Neuronal stem cell (in vitro differentiated cells): Measurements from ENCODE around the gene ZNF423.

Experiments
- DNase-seq: peaks from one replicate; pipeline ENCODE4 v3.0.0-alpha.2; 2013; ENCODE audit warnings: low spot score
- H2AFZ ChIP-seq: one replicate; pipeline ENCODE4 v1.6.1; 2013; ENCODE audit warnings: mild to moderate bottlenecking, low read length, inconsistent platforms
- H2AK5ac ChIP-seq: 2 replicates; pipeline ENCODE4 v1.6.1; 2013; ENCODE audit warnings: low read depth, mild to moderate bottlenecking, inconsistent platforms, low read length, moderate library complexity, mixed read lengths
- H2BK120ac ChIP-seq: 2 replicates; pipeline ENCODE4 v1.6.1; 2013; ENCODE audit warnings: low read depth, mild to moderate bottlenecking, inconsistent platforms, low read length, moderate library complexity, mixed read lengths
- H2BK12ac ChIP-seq: one replicate; pipeline ENCODE4 v1.6.1; 2013; ENCODE audit warnings: low read length, inconsistent platforms
- H2BK15ac ChIP-seq: 2 replicates; pipeline ENCODE4 v1.6.1; 2013; ENCODE audit warnings: mild to moderate bottlenecking, low read length, inconsistent platforms, mixed read lengths
- H2BK5ac ChIP-seq: one replicate; pipeline ENCODE4 v1.6.1; 2013; ENCODE audit warnings: inconsistent platforms, mild to moderate bottlenecking, low read length, moderate library complexity
- H3K14ac ChIP-seq: one replicate; pipeline ENCODE4 v1.6.1; 2013; ENCODE audit warnings: low read length, inconsistent platforms
- H3K18ac ChIP-seq: 2 replicates; pipeline ENCODE4 v1.6.1; 2013; ENCODE audit warnings: low read length, inconsistent platforms
- H3K23ac ChIP-seq: 2 replicates; pipeline ENCODE4 v1.6.1; 2013; ENCODE audit warnings: low read depth, mild to moderate bottlenecking, mixed read lengths, low read length, inconsistent platforms; ENCODE audit not compliant: poor library complexity
- H3K27ac ChIP-seq: replicated peaks from 3 replicates; pipeline ENCODE4 v1.5.1; 2013; ENCODE audit warnings: low read length, inconsistent platforms
- H3K27me3 ChIP-seq, 3 experiments: 2 replicates each; pipeline ENCODE4 v1.6.1; 2013; ENCODE audit warnings: low read length in 3 of 3, mild to moderate bottlenecking in 2 of 3, inconsistent platforms in 1 of 3, low read depth in 1 of 3, mixed read lengths in 1 of 3, moderate library complexity in 1 of 3; ENCODE audit not compliant: control insufficient read depth in 3 of 3, insufficient read depth in 3 of 3
- H3K36me3 ChIP-seq, 2 donors: replicated peaks in 1 of 2; 2 replicates each; pipeline ENCODE4 v1.6.1; 2013; ENCODE audit warnings: low read length in 2 of 2; ENCODE audit not compliant: control insufficient read depth in 2 of 2, insufficient read depth in 2 of 2
- H3K4ac ChIP-seq: 2 replicates; pipeline ENCODE4 v1.6.1; 2013; ENCODE audit warnings: inconsistent platforms, mild to moderate bottlenecking, low read length, moderate library complexity
- H3K4me1 ChIP-seq, 2 donors: 1 replicate in 1 of 2; 2 replicates in 1 of 2; pipeline ENCODE4 v1.6.1; 2013; ENCODE audit warnings: low read length in 2 of 2, low read depth in 1 of 2; ENCODE audit not compliant: control insufficient read depth in 2 of 2, insufficient read depth in 1 of 2
- H3K4me2 ChIP-seq: one replicate; pipeline ENCODE4 v1.6.1; 2013; ENCODE audit warnings: mild to moderate bottlenecking, low read length, inconsistent platforms; ENCODE audit not compliant: insufficient read depth, poor library complexity, severe bottlenecking
- H3K4me3 ChIP-seq, 2 donors: 2 replicates each; pipeline ENCODE4 v1.5.1; 2013; ENCODE audit warnings: low read length in 2 of 2, mild to moderate bottlenecking in 2 of 2, inconsistent platforms in 1 of 2, moderate library complexity in 1 of 2
- H3K79me1 ChIP-seq: one replicate; pipeline ENCODE4 v1.6.1; 2013; ENCODE audit warnings: low read depth, mild to moderate bottlenecking, inconsistent platforms, low read length, moderate library complexity
- H3K9ac ChIP-seq: one replicate; pipeline ENCODE4 v1.6.1; 2013; ENCODE audit warnings: mild to moderate bottlenecking, low read depth, low read length, inconsistent platforms; ENCODE audit not compliant: poor library complexity
- H3K9me3 ChIP-seq, 2 donors: replicated peaks in 1 of 2; 2 replicates each; pipeline versions ENCODE3 to v1.6.1; 2013; ENCODE audit warnings: low read length in 2 of 2, mild to moderate bottlenecking in 2 of 2, inconsistent platforms in 1 of 2, low read depth in 1 of 2, mixed read lengths in 1 of 2, moderate library complexity in 1 of 2; ENCODE audit not compliant: control insufficient read depth in 2 of 2, insufficient read depth in 1 of 2
- H4K8ac ChIP-seq: one replicate; pipeline ENCODE4 v1.6.1; 2013; ENCODE audit warnings: low read depth, mild to moderate bottlenecking, inconsistent platforms, low read length, moderate library complexity
- H4K91ac ChIP-seq: one replicate; pipeline ENCODE4 v1.6.1; 2013; ENCODE audit warnings: low read length, low read depth, mild to moderate bottlenecking, inconsistent platforms; ENCODE audit not compliant: poor library complexity
- WGBS, 2 donors: extraction: QIAGEN DNeasy Blood & Tissue Kit; methylation state at CpG; one replicate each; pipeline ENCODE4 v1.1.7; 2013; ENCODE audit warnings: missing lambda C conversion rate in 2 of 2, mixed read lengths in 1 of 2; ENCODE audit not compliant: insufficient read length in 2 of 2, insufficient replicate concordance in 1 of 2; ENCODE audit errors: extremely low coverage in 2 of 2; 5-methylcytosine and 5-hydroxymethylcytosine counted together

Gene ZNF423

DNA sequence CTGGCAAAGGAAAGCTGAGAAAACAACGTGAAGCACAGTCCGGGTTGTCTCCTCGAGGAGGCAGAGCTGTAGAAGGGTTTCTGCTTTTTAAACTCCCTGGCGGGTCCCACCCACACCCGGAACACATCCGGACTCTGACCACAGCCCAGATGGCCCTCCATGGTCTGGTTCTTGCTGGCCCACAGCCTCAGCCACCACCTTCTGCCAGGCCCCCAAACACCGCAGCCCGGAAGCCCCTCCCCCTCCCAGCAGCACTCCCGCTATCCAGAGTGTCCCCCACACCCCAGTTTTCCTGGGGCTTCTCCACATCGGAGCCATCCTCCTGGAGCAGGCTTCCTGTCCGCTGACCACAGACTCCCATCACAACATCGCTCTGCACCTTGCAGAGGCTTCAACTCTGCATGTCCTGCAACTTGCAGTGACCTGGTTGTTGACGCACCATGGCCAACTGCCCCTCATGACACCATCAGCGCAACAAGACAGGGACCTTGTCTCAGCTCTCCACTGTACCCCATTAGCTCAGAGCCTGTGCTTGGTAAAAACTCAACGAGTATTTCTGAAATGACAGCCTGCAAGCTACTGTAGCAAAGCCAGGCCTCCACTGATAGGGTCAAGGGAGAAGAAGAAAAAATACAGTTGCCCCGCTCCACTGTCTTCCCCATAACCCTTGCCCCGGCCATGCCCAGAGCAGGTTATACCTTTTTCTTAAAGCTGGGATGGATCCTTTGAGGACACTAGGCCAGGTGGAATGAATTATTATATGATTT lies 352.5 kb downstream of the ZNF423 start:
- Histone ChIP-seq H3K27me3 (no peaks in the 10 kb centered on the region), H3K9ac (no peak overlapping the region), H3K9me3 (no peaks in the 10 kb centered on the region), H3K23ac (peak overlapping the region; percentile 45), H2BK5ac (no peak overlapping the region), H2BK120ac (peak overlapping the region; percentile 11), H3K4me3 (no peak overlapping the region), H3K18ac (no peak overlapping the region), H3K27ac (no peak overlapping the region), H3K4ac (no peak overlapping the region), H4K8ac (no peak overlapping the region), H2AFZ (no peak overlapping the region), H3K36me3 (peaks cover 0 to 31% of the 10 kb centered on the region in 2 donors), H3K4me2 (no peak overlapping the region), H3K79me1 (no peaks in the 10 kb centered on the region), H2AK5ac (no peak overlapping the region), H3K4me1 (no peaks in the 10 kb centered on the region), H4K91ac (no peak overlapping the region), H3K14ac (no peak overlapping the region), H2BK12ac (no peak overlapping the region), H2BK15ac (no peak overlapping the region)
- no CpG with 5 or more reads among the region's 17 CpGs for WGBS, 2 donors
- no peak for DNase-seq

GRCh38 chr16:49502136-49502881 lies 353.6 kb downstream of the ZNF423 start:
- Histone ChIP-seq H2AFZ (no peak overlapping the region), H3K27ac (no peak overlapping the region), H4K8ac (no peak overlapping the region), H3K9me3 (no peaks in the 10 kb centered on the region), H3K14ac (no peak overlapping the region), H3K4me1 (no peaks in the 10 kb centered on the region), H3K18ac (no peak overlapping the region), H4K91ac (no peak overlapping the region), H2BK5ac (no peak overlapping the region), H3K23ac (no peak overlapping the region), H2BK15ac (no peak overlapping the region), H3K9ac (no peak overlapping the region), H3K36me3 (peaks cover 0 to 39% of the 10 kb centered on the region in 2 donors), H3K4ac (no peak overlapping the region), H3K4me2 (no peak overlapping the region), H2AK5ac (no peak overlapping the region), H3K4me3 (no peak overlapping the region), H2BK120ac (no peak overlapping the region), H3K79me1 (no peaks in the 10 kb centered on the region), H2BK12ac (no peak overlapping the region), H3K27me3 (no peaks in the 10 kb centered on the region)
- no CpG with 5 or more reads among the region's 13 CpGs for WGBS, 2 donors
- DNase-seq: no peak

DNA sequence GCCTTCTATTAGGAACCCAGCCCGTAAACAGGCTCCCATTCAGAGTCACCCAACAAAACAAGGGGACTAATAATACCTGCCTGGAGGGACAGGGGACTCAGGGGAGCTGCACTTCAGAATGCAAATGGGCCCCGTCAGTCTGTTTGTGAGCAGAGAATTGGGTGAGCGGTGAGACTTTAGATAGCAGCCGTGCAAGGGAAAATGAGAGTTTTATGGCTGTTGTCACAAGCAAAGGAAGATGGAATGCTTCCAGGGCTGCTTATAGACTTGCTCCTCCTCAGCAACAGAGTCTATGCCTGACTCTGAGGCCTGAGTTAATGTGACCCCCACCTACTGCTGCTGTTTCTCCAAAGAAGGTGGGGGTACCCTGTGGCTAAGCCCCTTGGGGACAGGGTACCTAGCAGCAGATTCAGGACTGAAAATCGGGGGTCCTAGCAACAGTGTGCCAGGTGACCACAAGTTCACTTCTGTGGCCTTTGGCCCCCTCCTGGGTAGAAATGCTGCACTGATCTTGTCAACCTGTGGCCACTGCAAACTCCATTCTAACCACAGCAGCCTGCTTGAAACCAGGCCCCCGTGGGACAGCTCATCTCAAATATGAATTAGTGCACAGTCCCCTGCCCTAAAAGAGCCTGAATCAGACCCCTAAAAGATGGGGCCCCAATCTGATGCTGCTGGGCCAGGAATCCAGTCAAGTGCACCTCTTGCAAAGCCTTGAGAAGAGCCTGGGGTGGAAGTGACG lies 355.9 kb downstream of the ZNF423 start:
- Histone ChIP-seq H3K27ac (no peak overlapping the region), H3K9me3 (no peaks in the 10 kb centered on the region), H3K23ac (no peak overlapping the region), H4K91ac (no peak overlapping the region), H2BK120ac (no peak overlapping the region), H2AFZ (no peak overlapping the region), H2AK5ac (no peak overlapping the region), H3K9ac (no peak overlapping the region), H3K79me1 (no peaks in the 10 kb centered on the region), H2BK15ac (no peak overlapping the region), H3K18ac (peak overlapping the region; percentile 11), H3K14ac (no peak overlapping the region), H3K4me3 (no peak overlapping the region), H2BK5ac (no peak overlapping the region), H3K27me3 (no peaks in the 10 kb centered on the region), H4K8ac (no peak overlapping the region), H2BK12ac (no peak overlapping the region), H3K4me1 (no peaks in the 10 kb centered on the region), H3K4ac (no peak overlapping the region), H3K4me2 (no peak overlapping the region), H3K36me3 (peaks cover 0 to 34% of the 10 kb centered on the region in 2 donors)
- no CpG with 5 or more reads among the region's 7 CpGs for WGBS, 2 donors
- DNase-seq: no peak

GRCh38 chr16:49499414-49499785 lies 356.5 kb downstream of the ZNF423 start:
- H4K91ac ChIP-seq: no peak overlapping the region
- H3K4me3 ChIP-seq: no peak overlapping the region
- H3K23ac ChIP-seq: no peak overlapping the region
- no peak overlapping the region for H3K14ac ChIP-seq
- no peak overlapping the region for H2AK5ac ChIP-seq
- no peak overlapping the region for H2BK120ac ChIP-seq
- H3K36me3 ChIP-seq: peaks cover 0 to 30% of the 10 kb centered on the region in 2 donors
- no peaks in the 10 kb centered on the region for H3K79me1 ChIP-seq
- no peaks in the 10 kb centered on the region for H3K27me3 ChIP-seq
- no peak overlapping the region for H3K18ac ChIP-seq
- DNase-seq: no peak
- no peak overlapping the region for H3K4me2 ChIP-seq
- no peak overlapping the region for H3K4ac ChIP-seq
- H3K9me3 ChIP-seq: no peaks in the 10 kb centered on the region
- H3K4me1 ChIP-seq: no peaks in the 10 kb centered on the region
- no peak overlapping the region for H4K8ac ChIP-seq
- no peak overlapping the region for H2BK12ac ChIP-seq
- H2BK15ac ChIP-seq: no peak overlapping the region
- no peak overlapping the region for H2BK5ac ChIP-seq
- H3K9ac ChIP-seq: peak overlapping the region; percentile 0
- H3K27ac ChIP-seq: no peak overlapping the region
- H2AFZ ChIP-seq: no peak overlapping the region
- WGBS, 2 donors: no CpG with 5 or more reads among the region's 10 CpGs
